ENCODE data around the gene SRPK3.

GRCh38 chrX:153803211-153804099 lies 22.6 kb downstream of the SRPK3 start:
- TF ChIP-seq, protein P1, sequence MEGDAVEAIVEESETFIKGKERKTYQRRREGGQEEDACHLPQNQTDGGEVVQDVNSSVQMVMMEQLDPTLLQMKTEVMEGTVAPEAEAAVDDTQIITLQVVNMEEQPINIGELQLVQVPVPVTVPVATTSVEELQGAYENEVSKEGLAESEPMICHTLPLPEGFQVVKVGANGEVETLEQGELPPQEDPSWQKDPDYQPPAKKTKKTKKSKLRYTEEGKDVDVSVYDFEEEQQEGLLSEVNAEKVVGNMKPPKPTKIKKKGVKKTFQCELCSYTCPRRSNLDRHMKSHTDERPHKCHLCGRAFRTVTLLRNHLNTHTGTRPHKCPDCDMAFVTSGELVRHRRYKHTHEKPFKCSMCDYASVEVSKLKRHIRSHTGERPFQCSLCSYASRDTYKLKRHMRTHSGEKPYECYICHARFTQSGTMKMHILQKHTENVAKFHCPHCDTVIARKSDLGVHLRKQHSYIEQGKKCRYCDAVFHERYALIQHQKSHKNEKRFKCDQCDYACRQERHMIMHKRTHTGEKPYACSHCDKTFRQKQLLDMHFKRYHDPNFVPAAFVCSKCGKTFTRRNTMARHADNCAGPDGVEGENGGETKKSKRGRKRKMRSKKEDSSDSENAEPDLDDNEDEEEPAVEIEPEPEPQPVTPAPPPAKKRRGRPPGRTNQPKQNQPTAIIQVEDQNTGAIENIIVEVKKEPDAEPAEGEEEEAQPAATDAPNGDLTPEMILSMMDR (IDR thresholded peaks at IDR 0.05; ENCODE audit: low read depth, low read length, poor library complexity, severe bottlenecking): no peak
- no peak for TF ChIP-seq EZH2phosphoT487 (IDR thresholded peaks at IDR 0.05; ENCODE audit: borderline replicate concordance, low read length)
